GM21381 (cell line): Measurements from ENCODE around the gene AJAP1.
"Not testable (repeated sequence)": the region's sequence is repeated elsewhere in the genome, so short reads cannot be mapped to it uniquely, and the experiment has no call there.

Source experiments
- ATAC-seq: cut with Tn5 transposase; IDR thresholded peaks from one replicate; pipeline ENCODE4 v1.9.1; 2021; ENCODE audit warnings: mild to moderate bottlenecking, moderate library complexity; ENCODE audit not compliant: unreplicated experiment

The AJAP1 gene, protein sequence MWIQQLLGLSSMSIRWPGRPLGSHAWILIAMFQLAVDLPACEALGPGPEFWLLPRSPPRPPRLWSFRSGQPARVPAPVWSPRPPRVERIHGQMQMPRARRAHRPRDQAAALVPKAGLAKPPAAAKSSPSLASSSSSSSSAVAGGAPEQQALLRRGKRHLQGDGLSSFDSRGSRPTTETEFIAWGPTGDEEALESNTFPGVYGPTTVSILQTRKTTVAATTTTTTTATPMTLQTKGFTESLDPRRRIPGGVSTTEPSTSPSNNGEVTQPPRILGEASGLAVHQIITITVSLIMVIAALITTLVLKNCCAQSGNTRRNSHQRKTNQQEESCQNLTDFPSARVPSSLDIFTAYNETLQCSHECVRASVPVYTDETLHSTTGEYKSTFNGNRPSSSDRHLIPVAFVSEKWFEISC

DNA sequence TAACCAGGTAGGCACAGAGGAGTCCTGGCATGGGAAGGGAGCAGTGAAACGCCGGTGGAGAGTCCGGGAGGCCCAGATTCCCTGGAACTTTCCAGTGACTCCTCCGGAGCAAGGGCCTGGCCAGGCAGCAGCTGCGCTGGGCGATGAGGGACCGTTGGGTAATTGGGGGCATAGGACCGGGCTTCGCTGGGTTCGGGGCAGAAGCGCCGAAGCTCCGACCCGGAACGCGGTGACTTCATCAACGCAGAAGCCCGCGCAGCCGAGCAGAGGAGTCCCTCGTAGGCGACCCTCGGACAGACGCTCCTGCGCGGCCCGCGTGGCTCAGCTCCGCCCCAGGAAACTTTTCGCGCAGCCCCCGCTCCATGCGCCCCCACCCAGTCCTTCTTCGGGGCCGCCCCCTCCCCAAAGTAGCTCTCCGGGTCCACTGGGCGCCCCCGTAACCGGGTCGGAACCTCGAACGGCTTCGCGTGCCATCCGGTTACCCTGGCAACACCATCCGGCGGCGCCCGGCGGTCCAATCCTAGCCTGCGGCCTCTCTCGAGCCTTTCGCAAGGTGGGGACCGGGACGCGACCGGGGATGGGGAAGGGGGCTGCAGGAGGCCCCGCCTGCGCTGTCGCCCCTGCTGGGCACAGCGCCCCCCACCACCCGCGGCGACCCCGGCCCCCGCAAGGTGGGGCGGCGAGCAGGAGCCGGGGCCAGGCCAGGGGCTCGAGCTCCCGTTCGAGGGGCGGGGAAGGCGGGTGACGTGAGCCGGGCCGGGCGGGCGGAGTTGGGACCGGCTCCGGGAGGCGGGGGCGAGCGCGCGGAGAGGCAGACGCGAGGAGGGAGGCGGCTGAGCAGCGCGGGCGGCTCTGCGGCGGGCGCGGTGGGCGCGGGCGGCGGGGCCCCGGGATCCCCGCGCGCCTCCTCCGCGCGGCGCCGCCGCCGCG lies at the start of gene AJAP1:
TSS of gene AJAP1 (plus strand) at position 814 of the 930 bp plus-strand sequence. CDS start 817 bp downstream, outside the sequence.
- no peak for ATAC-seq

DNA sequence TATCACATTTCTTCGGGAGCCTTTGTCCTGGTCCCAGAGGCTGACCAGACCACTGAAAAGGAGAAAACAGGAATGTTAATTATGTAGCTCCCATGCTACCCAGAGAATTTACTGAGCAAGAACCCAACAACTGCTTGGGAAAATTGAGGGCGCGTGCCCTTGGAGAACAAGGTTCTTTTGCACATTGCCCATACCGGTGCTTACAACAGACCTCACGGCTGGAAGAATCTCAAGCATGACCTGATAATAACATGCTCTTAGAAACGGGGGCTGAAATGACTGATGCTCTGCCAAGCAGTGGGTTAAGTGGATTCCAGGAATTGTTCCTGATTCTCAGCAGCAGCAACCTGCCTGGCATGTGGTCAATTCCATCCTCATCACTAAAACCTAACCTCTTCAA lies 49.3 kb upstream of the AJAP1 start:
- no peak for ATAC-seq

DNA sequence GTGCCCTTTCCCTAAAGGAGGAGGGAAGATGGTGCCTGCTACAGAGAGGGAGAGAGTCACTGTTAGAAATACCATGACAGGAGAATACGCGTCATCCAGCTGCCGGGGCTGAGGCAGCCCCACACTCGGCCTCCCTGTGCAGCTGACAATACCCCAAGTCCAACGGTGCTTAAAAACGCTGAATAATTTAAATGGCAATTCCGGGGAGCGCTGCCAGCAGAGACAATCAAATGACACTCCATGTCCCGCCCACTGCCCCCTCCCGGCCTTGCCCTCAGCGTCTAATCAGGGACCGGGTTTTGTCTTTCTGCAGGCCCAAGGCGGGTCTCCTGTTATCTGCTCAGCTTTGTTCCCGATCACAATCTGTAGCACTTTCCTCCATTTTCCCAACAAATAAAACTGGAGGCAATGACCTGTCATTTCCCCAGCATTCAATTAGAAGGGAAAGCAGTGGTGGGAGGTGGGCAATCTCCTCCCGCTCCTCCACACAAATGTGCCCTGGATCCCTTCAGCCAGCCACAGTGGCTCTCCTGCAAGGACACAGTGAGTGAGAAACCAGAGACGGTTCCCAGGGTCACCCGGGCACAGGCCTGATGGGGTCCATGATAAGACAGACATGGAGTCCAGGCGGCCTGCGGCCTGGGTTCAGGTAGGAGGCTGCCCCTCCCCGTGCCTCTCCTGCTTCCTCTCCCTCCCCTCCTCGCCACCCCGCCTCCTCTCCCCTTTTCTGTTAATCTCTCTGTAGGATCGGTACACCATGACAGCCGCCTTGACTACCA lies 42.7 kb upstream of the AJAP1 start:
- ATAC-seq = no peak

DNA sequence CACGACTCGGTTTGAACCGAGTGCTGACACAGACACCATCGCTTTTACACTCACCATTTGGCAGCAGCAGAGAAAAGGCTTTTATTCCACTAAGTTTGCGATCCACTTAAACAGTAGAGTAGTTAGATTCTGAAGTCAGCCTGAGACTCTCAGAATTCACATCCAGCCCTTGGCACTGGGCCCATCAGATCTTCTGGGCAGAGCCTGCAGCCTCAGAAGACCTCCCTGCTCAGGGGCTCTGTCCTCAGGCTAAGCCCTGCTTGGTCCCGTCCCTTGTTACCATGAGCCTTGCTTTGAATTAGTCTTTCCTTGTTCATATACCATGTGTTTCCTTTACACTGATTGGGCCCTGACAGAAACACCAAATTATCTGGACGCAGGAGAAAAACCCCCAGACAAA lies 41.4 kb upstream of the AJAP1 start:
- no peak for ATAC-seq

DNA sequence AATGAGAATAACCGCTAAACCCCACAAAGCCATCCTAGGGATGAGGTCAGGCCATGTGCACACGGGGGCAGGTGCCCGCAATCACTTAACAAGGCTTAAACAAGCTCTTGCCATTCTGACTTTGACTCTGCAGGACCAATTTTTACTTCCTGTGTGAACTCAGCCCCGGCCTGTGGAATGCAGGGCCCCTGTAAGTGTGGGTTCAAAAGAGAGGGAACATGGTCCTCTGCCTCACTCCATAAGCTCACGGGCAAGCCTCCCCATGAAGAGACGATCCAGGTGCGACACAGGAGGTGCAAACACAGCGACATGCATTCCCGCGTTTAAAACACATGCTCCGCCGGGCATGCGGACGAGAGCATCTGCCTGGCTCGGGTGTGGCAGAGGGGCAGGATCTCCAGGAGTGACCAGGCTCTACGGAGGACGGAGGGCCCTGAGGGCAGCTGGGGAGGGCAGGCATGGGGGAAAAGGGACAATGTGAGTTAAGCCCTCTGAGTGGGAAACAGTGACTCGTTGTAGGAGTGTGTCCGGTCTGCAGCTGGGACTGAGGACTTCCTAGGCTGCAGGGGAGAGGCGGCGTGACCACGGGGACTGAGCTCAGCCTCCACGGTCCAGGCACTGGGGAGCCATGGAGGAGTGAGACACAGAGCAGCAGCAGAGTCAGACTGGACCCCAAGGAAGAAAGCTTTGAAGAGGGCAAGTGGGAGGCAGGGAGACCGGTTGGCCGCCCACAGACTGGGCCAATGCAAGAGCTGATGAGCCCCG lies 40.6 kb upstream of the AJAP1 start:
- ATAC-seq = no peak

DNA sequence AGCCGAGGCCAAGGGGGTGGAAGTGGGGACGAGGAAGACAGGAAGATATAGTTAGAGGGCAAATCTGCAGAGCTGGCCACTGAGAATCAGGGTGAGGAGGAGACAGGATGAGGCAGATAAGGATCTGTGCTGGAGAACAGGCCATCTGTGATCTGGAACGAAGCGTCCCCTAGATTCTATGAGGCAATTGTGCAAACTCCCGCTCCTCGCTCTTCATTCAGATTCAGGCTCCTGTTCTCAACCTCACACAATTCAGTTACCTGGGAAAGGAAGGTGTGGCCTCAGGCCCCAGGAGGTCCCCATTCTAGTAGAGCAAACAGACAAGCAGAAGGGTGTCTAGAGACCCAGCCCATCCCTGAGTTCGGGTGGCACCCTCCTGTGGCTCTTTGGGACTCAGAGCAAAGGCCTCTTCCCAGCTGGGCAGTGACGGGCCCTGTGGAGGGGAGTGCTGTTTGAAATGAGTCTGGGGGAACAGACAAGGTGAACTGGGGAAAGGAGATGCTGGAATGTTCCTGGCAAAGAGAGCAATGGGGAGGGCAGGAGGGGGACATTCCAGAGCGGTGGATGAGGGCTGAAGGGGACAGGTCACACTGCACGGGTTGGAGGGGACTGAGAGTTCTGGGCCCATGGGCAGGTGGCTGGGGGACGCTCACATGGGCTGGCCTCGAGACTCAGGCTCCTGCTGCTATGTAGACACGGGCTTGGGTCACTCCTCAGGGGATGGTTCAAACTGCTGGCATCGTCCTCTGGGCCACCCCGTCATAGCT lies 39.9 kb upstream of the AJAP1 start:
- no peak for ATAC-seq

DNA sequence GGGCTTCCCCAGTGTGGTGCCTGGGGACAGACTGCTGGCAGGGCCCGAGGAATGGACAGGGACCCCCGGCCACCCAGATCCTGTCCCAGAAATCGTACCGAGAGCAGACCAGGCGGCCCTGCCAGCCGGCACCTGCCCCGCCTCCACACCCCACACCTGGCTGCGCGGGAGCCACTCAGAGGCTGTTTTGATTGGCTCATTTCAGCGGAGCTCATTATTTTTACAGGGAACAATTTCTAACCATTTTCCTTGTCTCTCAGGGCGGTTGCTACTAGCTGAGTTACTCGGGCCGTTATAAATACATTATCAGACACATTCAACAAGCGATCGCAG lies 39.3 kb upstream of the AJAP1 start:
- ATAC-seq = no peak

DNA sequence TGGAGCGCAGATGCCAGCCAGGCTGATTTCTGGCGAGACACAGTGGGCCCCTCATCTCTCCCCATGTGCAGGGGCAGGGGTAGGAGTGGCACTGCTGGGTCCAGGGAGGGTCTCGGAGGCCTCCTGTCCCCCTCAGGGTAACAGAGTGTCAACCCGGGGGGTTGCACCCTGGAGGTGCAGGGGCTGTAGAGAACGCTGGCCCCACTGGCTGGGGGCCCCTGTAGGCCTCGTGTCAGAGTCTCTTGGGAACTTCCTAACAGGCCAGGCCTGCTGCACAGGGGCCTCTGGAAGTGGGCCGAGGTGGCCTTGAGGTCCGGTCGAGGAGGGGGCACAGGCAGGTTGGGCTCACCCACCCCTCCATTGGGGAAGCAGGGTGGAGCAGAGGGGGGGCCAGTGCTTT lies 38.9 kb upstream of the AJAP1 start:
- ATAC-seq = no peak

DNA sequence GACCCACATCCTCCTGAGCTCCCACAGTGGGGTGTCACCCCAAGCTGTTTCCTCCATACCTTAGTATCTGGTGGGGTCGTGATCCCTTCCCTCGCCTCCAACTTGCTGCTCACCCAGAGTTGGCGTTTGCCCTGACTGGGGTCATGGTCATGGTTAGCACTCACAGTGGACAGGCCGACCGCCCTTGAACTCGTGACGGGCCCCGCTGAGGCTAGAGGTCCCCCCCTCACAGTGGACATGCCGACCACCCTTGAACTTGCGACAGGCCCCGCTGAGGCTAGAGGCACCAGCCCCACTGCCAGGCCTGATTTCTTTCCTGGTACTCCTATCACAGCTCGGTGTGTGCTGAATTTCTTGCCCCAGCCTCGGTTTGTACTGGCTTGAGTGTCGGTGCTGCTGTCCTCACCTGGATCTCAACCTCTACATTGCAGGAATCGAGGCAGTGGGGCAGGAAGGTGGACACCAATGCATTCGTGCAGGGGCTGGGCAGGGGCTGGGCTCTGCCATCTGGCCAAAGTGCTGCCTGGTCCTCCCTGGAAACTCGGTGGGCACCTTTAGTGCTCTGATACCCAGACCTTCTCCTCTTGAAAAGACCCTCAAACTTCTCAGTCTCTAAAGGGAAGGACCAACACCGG lies 37.5 kb upstream of the AJAP1 start:
- no peak for ATAC-seq

DNA sequence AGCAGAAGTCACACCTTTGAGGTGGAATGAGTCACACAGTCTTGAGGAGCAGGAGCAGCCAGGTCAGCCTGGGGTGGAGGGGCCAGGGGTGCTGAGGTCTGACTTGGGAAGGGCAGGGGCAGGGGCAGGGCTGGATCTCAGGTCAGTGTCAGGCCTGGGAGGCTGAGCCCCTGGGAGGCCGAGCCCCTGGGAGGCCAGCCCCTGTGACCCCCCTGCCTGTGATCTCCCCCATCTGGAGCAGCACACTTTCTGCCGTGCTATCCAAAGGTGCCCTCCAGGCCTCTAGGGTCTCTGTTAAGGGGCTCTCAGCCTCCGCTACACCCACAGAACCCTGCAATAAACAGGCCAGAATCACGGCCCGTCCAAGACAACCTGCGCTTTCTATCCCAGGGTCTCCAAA lies 36.9 kb upstream of the AJAP1 start:
- no peak for ATAC-seq

DNA sequence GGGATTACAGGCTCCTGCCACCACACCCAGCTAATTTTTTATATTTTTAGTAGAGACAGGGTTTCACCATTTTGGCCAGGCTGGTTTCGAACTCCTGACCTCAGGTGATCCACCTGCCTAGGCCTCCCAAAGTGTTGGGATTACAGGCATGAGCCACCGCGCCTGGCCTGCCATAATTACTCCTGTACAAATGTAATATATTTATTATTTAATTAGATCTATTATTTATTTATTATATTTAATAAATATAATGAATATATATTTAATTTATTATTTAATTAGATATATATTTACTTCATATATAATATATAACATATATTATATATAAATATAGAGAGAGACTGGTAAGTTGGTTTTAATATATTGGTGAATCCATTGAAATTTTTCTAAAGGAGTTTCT lies 35.6 kb upstream of the AJAP1 start:
- ATAC-seq = not testable (repeated sequence)

DNA sequence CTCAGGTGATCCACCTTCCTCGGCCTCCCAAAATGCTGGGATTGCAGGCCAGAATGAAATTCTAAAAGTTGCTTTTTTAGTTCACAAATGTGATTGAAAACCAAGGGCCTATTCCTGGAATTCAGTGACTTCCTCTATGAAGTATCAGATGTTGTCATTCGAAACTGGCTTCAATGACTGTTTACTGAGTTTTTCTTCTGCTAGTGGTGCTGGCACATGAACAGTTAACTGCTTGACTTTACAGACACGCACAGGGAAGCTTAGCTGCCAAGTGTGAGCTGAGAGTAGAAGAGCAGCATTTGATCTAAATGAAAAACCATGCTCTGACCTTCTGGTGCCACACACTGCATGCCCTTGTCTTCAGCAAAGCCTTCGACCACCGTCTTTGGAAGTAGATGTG lies 32.8 kb upstream of the AJAP1 start:
- ATAC-seq = no peak

DNA sequence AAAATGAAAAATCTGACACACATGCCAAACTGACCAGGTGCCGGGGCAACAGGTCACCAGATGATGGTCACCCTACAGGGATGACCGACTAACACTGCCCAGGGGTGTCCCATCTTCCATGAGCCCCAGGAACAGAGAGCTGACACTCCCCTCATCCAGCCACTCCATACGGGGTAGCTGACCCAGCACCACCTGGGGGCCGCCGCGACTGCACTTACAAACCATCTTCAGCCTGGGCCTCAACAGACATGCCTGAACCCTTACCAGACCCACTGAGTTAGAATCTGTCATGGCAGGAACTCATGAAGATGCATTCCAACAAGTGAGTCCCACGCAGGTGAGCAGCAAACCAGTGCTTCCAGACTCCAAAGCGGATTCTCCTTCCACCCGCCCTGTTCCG lies 31.6 kb upstream of the AJAP1 start:
- no peak for ATAC-seq

DNA sequence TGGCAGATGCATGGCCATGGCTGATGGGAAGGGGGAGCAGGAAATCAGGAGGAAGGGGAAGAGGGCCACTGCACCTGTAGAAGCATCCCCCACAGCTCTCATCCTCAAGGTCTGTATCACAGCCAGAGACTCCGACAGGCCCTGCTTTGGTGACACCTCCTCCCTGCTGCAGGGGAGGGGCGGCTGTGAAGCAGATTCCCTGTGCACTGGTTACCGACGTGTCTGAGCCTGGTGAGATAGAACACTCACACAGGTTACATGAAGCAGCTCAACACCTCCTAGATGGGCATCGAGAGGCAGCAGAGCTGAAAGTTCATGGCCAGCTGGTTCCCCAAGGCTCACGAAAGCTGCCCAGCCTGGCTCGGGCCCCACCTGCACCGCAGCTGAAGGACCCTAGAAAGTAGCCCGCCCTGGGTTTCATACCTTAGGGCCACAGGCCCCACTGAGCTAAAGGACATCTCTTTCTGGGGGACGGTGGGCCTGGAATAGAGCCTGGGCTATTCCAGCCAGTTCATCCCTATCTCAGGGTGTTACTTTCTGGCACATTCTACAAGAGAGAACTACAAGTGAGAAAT lies 30.2 kb upstream of the AJAP1 start:
- ATAC-seq = no peak

DNA sequence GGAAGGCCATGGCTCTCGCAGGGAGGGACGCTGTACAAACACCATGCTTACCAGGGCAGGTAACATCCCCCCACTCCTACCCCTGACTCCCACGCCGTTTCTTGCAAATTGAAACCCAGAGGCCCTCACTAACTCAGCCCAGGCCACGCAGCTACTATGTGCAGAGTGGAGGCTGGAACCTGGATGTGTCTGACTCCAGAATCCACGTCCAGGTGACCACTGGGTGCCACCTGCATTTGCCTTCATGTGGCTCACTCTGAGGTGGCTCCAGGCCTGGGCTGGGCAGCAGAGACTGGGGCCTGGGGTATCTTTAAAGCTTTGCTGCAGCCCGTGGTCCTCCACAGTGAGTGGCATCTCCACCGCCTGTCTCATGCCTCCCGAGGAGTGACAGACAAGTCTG lies 29.6 kb upstream of the AJAP1 start:
- no peak for ATAC-seq

DNA sequence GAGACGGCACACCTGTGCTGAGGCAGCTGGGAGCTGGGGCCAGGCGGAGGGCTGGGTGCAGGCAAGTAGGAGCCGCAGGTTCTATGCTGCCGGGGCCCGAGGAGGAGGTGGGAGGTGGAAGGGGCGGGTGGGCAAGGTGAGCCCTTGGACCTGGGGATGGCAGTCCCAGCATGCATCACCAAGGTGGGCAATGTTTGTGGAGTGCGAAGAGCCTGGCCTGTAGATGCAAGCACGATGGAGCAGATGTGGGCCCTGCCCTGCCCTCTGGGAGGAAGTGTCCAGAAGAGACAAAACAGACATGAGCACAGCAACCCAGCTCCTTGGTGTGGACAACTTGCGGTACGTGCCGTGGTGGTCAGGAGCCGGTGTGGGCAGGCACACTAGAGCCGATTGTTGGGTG lies 28.3 kb upstream of the AJAP1 start:
- ATAC-seq = no peak

DNA sequence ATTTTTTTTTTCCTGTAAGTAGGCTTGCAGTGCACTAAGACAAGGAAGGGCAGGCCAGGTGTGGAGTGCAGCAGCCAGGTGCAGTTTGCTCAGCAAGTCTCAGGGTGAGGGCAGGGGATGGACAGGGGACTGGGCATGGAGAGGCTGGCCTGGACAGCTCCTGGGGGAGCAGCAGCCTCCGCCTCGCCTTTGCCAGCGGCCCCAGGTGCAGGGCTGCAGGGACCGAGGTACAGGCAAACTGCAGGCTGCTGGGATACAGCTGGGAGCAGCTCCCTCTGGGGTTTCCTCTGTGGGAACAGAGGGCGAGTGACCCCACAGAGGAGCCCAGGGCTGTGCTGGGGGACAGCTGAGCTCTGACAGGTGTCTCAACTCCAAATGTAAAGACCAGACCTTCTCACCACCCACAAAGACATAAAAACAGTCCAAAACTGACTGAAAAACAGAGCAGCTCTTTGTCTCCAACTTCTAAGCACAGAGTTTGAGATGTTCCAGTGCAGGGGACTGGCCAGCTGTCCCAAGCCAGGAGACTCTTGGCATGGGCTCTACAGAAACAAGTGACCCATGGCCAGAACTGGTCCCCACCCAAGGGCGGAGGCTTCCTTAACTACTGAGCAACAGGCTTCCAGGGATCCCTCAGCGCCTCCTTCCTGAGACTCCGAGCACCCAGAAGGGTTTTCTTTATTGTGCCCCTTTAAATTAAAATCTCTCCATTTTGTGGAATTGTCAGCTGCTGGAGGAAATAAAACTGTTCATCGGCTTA lies 27.7 kb upstream of the AJAP1 start:
- no peak for ATAC-seq

DNA sequence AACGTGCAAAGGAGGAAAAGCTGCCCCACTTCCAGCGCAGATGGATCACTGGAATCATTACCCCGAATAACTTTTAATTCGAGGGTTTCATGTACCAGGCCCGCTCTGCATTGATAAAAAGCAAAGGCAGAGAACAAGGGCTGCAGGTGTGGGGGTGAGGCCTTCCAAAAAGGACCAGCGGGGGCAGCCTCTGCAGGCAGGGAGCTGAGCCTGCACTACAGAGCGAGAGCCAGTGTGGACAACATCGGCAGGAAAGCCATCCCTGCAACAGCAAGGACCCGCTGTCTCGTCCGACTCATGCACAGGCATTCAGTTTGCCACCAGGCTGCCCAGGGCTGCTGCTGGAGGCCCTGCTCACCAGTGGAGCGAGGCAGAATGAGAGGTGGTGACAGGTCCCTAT lies 27.1 kb upstream of the AJAP1 start:
- ATAC-seq = no peak
